Effector memory CD4-positive, alpha-beta T cell (primary cell): ENCODE results near the gene RPS14.
A peak's percentile ranks its signal among the peaks of the same experiment; 100 is the strongest.

Experiments used
- DNase-seq, 3 donors: peaks; one replicate each; pipeline ENCODE4 v3.0.0-alpha.2; 2020
- H3K27ac ChIP-seq: 2 replicates; pipeline ENCODE4 v1.7.0; 2013; ENCODE audit warnings: mild to moderate bottlenecking, low read length, moderate library complexity; ENCODE audit not compliant: insufficient read depth, poor library complexity, severe bottlenecking
- H3K27me3 ChIP-seq: replicated peaks from 2 replicates; pipeline ENCODE4 v1.7.0; 2013; ENCODE audit warnings: mild to moderate bottlenecking, low read length; ENCODE audit not compliant: insufficient read depth, control insufficient read depth, poor library complexity, severe bottlenecking
- H3K36me3 ChIP-seq: 2 replicates; pipeline ENCODE4 v1.7.0; 2013; ENCODE audit warnings: mild to moderate bottlenecking, low read length, moderate library complexity; ENCODE audit not compliant: control insufficient read depth, insufficient read depth
- H3K4me1 ChIP-seq: 2 replicates; pipeline ENCODE4 v1.7.0; 2013; ENCODE audit warnings: low read length, mild to moderate bottlenecking; ENCODE audit not compliant: control insufficient read depth, insufficient read depth, poor library complexity, severe bottlenecking
- H3K4me3 ChIP-seq: 2 replicates; pipeline ENCODE4 v1.7.0; 2013; ENCODE audit warnings: low read length, low read depth, mild to moderate bottlenecking; ENCODE audit not compliant: insufficient read depth, poor library complexity, severe bottlenecking
- H3K9me3 ChIP-seq: 2 replicates; pipeline ENCODE4 v1.7.0; 2013; ENCODE audit warnings: mild to moderate bottlenecking, low read length, moderate library complexity; ENCODE audit not compliant: control insufficient read depth

RPS14 gene

GRCh38 chr5:150490296-150490669 is 40.7 kb upstream of the RPS14 start:
- Histone ChIP-seq H3K27me3 (peaks cover 9% of the 10 kb centered on the region), H3K4me1 (peaks cover 6% of the 10 kb centered on the region), H3K27ac (no peak overlapping the region), H3K36me3 (no peaks in the 10 kb centered on the region), H3K9me3 (no peaks in the 10 kb centered on the region), H3K4me3 (no peak overlapping the region)
- no peak for DNase-seq

- Histone ChIP-seq H3K4me1 (peaks cover 6% of the 10 kb centered on the region), H3K27ac (no peak overlapping the region), H3K27me3 (peaks cover 14% of the 10 kb centered on the region), H3K4me3 (no peak overlapping the region), H3K36me3 (no peaks in the 10 kb centered on the region), H3K9me3 (no peaks in the 10 kb centered on the region)
- no peak for DNase-seq
These were observed 40.1 kb upstream of the RPS14 start for GRCh38 chr5:150489360-150490295.

- Histone ChIP-seq H3K9me3 (no peaks in the 10 kb centered on the region), H3K27me3 (peaks cover 14% of the 10 kb centered on the region), H3K4me1 (peaks cover 6% of the 10 kb centered on the region), H3K36me3 (no peaks in the 10 kb centered on the region), H3K4me3 (no peak overlapping the region), H3K27ac (no peak overlapping the region)
- no peak for DNase-seq
These were observed 39.2 kb upstream of the RPS14 start for GRCh38 chr5:150488519-150489359.

- DNase-seq, result no peak
- Histone ChIP-seq H3K4me3 (peak overlapping the region; percentile 48), H3K27me3 (peaks cover 14% of the 10 kb centered on the region), H3K9me3 (no peaks in the 10 kb centered on the region), H3K27ac (no peak overlapping the region), H3K36me3 (no peaks in the 10 kb centered on the region), H3K4me1 (peaks cover 6% of the 10 kb centered on the region)
These were observed 37.9 kb upstream of the RPS14 start for GRCh38 chr5:150487199-150488061.

GRCh38 chr5:150486402-150487198 is 37.1 kb upstream of the RPS14 start:
- peak overlapping the region; percentile 76 for H3K4me3 ChIP-seq
- H3K27ac ChIP-seq, result no peak overlapping the region
- no peaks in the 10 kb centered on the region for H3K36me3 ChIP-seq
- no peaks in the 10 kb centered on the region for H3K9me3 ChIP-seq
- peak in 2 of 3 donors; percentile 8 to 13 for DNase-seq
- peaks cover 14% of the 10 kb centered on the region for H3K27me3 ChIP-seq
- H3K4me1 ChIP-seq, result peaks cover 6% of the 10 kb centered on the region

GRCh38 chr5:150485693-150486401 is 36.3 kb upstream of the RPS14 start:
- no peak overlapping the region for H3K27ac ChIP-seq
- peak in 1 of 3 donors; percentile 1 for DNase-seq
- peak overlapping the region; percentile 76 for H3K4me3 ChIP-seq
- peaks cover 14% of the 10 kb centered on the region for H3K27me3 ChIP-seq
- no peaks in the 10 kb centered on the region for H3K9me3 ChIP-seq
- H3K36me3 ChIP-seq, result no peaks in the 10 kb centered on the region
- H3K4me1 ChIP-seq, result peaks cover 6% of the 10 kb centered on the region

GRCh38 chr5:150484964-150485692 is 35.6 kb upstream of the RPS14 start:
- peaks cover 14% of the 10 kb centered on the region for H3K27me3 ChIP-seq
- H3K4me3 ChIP-seq, result peak overlapping the region; percentile 76
- H3K27ac ChIP-seq, result no peak overlapping the region
- DNase-seq, result no peak
- peaks cover 6% of the 10 kb centered on the region for H3K4me1 ChIP-seq
- no peaks in the 10 kb centered on the region for H3K36me3 ChIP-seq
- H3K9me3 ChIP-seq, result no peaks in the 10 kb centered on the region

- H3K27me3 ChIP-seq, result peaks cover 12% of the 10 kb centered on the region
- peaks cover 5% of the 10 kb centered on the region for H3K4me1 ChIP-seq
- DNase-seq, result no peak
- no peak overlapping the region for H3K4me3 ChIP-seq
- H3K27ac ChIP-seq, result no peak overlapping the region
- no peaks in the 10 kb centered on the region for H3K36me3 ChIP-seq
- H3K9me3 ChIP-seq, result no peaks in the 10 kb centered on the region
These were observed 32.5 kb upstream of the RPS14 start for GRCh38 chr5:150481972-150482406.
